Measurements from ENCODE around the gene P3H3.

P3H3 gene

GRCh38 chr12:6824901-6825381 lies 3.3 kb upstream of the P3H3 start:
- no peak for TF ChIP-seq CTCF (IDR thresholded peaks at IDR 0.05)

GRCh38 chr12:6825398-6826124 lies 2.6 kb upstream of the P3H3 start:
- peak; percentile 91 for TF ChIP-seq CTCF (IDR thresholded peaks at IDR 0.05)

GRCh38 chr12:6826125-6826733 lies 2.0 kb upstream of the P3H3 start:
- no peak for TF ChIP-seq CTCF (IDR thresholded peaks at IDR 0.05)

GRCh38 chr12:6826734-6827436 lies 1.3 kb upstream of the P3H3 start:
- no peak for TF ChIP-seq CTCF (IDR thresholded peaks at IDR 0.05)

GRCh38 chr12:6827437-6827911 lies 733 bp upstream of the P3H3 start:
- TF ChIP-seq CTCF (IDR thresholded peaks at IDR 0.05), result no peak

GRCh38 chr12:6828781-6829535 lies 751 bp downstream of the P3H3 start:
- no peak for TF ChIP-seq CTCF (IDR thresholded peaks at IDR 0.05)
